NCI-H748 (cell line): ENCODE measurements around the gene EGR2.

Experiments used
- DNase-seq: peaks from one replicate; lab custom pipeline; 2025; ENCODE audit not compliant: unreplicated experiment; lab: John Stamatoyannopoulos, UW

EGR2 gene

DNA sequence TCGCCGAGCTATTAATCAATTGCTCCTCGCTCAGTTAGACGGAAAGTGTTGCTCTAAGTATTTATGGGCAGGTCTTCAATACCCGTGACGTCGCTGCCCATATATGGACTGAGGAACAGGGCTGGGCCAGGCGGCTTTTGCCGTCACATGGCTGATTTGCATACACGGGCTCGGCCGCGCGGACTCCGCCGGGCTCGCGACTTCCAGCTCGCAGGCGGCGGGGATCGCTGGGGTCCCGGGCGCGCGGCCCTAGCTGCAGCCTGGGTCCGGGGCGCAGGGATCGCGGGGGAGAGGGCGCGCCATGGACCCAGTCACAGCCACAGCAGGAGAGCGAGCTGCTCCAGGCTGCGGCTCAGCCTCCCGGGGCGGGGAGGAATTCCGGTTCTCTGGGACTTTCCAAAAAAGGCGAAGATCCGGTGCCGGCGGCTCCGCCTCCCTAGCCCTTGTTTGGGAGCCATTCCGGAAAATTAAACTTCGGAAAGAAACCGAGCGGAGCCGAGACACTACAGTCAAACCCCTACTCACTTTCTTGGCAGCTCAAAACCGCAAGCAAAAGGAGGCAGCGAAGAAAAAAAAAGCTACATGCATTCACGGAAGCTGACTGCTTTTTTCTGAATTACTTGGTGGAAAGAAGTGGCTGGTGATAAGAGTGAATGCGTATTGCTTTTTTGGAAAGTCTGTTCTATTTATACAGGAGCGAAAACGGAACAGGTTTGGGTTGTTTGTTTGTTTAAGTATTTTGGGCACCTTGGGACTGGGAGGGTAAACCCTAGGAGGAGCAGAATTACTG lies at the start of gene EGR2:
Gene EGR2, minus strand, starts transcription at position 36 of the 790 bp plus-strand sequence. CDS start 337 bp downstream, outside the sequence.
- DNase-seq = peak; percentile 92

DNA sequence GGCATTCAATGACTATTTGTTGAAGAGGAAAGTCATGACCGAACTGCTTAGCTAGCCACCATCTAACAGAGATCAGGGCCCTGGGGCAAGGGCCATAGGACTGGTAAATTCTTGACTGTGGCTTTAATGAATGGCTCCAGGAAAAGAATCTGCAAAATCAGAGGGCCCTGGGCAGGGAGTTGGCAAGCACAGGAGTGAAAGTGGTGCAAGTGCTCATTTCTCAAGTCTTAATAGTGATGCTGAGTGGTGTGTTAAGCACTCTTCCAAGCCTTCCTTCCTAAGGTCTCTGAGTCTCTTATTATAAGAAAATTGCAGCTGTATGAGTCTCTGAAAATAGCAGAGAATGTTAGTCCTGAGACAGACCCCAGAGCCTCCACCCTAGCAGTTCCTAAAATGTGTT lies 46.3 kb upstream of the EGR2 start:
- DNase-seq = no peak

DNA sequence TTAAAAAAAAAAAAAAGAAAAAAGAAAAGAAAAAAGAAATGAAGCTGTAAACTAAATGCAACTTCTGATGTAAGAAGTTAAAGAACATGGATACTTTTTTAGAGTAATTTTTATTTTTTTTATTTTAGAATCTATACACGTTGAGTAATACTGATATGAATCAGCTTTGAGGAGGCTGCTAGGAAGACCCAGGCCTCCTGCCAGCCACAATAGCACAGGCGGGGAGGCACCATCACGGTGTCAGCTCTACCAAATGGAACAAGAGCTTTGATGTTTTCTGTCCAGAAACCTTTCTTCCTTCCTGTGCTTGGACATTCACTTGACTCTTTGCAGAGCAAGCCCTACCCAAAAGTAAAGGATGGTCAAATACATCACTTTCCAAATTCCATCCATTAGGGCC lies 45.3 kb upstream of the EGR2 start:
- no peak for DNase-seq

DNA sequence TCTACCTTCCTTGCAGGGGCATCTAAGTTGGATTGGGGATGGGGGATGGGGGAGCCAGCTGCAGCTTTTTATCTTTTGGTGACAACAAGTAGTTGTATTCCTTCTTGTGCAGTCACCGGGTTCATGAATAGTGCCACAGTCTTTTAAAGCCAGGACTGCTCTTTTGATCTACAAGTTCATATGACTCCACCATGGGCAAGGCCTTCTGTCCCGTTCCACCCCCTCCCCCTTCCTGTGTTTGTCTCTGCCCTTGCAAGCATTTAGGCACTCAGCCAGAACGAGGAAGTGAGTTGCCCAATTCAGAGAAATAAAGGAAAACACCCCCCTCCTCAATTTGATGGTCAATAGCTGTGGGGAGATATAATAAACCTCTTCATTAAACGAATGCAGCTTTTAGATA lies 44.8 kb upstream of the EGR2 start:
- peak; percentile 27 for DNase-seq

DNA sequence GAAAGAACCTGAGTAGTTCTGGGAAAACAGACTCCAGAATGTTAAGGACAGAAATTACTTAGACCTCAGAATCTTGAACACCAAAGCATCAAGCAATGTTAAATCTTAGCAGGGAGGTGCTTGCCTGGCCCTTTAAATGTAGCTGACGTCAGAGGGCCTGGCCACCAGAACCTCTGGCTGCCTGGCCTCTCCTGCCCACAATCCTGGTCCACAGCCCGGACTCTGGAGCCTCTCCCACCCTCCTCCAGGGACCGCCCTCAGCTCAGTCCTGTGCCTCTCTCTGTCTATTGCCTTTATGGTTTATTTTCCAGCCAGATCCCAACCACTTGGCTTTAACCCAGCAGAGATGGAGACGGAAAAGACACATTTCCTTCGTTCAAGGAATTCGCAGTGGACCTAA lies 42.2 kb upstream of the EGR2 start:
- DNase-seq = no peak

DNA sequence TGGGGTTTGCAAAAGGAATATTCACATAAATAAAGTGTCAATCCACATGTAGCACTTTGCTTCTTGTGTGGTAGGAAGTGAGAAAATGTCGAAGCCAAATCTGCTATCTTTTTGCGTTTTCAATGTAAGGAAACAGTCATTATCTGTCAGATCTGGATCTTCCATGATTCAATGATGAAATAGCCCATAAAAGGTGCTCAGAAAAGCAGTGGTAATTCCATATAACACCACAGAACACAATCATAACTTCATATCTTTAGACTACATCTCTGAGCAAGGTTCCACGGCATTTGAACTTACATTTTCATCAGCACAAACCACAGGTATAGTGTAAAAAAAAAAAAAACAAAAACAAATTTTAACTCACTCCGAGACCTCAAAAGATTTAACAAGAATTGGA lies 39.9 kb upstream of the EGR2 start:
- no peak for DNase-seq

DNA sequence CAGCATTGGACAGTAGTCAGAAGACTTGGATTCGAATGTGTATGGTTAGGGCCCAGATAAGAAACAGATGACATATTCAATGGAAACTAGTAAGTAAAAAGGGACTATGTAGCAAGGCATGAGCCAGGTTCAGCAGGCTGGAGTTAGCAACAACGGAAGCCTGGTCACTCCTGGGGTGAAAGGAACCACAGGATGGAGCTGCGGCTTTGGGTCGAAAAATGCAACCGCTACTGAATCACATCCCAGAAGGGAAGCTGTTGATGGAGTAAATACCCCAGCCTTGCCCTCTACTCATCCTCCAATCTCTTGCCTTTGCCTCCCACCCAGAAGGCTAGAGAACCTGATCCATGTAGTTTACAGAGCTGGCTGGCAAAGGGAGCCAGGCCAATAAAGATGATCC lies 37.5 kb upstream of the EGR2 start:
- no peak for DNase-seq

DNA sequence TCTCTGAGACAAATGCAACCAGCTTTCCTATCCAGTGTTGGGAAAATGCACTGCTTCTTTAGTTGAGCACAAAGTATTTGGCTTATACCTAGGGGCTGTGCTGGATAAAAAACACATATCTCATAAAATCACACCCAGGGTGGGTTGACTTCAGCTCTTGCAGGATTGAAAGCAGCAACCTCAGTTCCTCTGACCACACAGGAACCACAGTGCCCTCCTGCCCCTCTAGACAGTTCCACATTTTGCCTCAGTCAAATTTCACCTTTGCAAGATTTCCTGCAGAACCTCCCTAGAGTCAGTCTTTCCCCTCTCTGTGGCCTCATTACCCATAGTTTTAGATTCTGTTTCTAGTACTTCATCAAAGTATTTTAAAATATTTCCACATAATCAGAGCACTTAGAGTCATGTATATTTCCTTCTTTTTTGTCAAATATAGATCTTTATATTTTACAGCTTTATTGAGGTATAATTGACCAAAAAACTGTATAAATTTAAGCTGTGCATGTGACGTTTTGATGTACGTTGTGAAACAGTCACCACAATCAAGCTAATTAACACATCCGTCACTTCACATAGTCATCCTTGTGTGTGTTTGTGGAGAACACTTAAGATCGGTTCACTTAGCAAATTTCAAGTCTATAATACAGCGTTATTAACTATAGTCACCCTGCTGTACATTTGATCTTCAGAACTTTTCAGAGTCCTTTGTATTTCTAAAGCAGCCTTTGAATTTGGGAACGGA lies 37.0 kb upstream of the EGR2 start:
- DNase-seq = no peak

DNA sequence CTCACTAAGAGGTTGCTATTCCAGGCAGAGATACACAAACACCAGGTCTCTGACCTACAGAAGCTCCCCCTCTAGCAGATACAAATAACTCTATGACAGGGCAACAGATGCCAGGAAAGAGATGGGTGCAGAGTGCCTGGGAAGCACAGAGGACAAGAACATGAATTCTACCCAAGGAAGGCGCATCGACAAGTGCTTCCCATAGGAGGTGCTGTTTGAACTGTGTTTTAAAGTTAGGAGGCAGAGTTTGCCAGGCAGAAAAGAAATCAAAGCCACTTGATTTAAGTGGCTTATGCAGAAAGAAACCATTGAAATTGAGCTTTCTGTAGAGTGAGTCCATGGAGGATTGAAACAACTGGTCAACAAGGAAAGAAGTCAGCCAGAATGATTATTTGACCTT lies 35.3 kb upstream of the EGR2 start:
- peak; percentile 9 for DNase-seq

DNA sequence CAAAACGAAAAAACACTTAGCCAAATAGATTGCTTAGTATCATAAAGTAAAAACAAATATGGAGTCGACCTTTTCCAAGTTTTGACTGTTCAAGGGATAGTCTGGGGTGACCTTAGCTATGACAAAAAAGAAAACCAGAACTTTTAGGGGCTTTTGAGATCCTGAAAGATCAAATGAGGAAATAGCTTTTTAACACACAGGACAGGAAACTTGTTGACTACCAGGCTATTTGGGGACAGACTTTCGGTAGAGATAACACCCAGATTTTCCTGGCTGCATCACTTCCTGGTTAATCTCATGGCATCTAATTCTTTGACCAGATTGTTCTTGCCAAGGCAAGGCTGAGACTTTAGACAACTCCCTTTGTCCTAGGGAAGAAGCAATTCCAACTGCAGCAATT lies 34.5 kb upstream of the EGR2 start:
- DNase-seq = no peak

DNA sequence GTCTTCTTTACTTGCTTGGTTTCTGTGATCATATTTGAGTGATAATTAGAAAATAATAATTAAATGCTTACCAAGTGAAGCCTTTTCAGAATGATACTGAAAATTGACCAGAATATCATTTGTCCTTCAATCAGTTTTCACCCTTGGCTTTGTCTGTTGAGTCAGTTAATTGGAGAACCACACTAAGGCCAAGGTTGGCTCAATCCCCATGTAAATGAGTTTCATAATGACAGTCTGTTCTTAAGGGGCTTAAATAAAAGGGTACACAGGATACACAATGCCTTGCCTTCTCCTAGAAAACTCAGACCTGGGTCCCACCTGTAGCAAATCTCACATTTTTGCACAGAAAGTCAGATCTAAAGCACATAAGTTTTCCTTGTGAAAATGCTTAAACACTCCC lies 31.3 kb upstream of the EGR2 start:
- DNase-seq = no peak

DNA sequence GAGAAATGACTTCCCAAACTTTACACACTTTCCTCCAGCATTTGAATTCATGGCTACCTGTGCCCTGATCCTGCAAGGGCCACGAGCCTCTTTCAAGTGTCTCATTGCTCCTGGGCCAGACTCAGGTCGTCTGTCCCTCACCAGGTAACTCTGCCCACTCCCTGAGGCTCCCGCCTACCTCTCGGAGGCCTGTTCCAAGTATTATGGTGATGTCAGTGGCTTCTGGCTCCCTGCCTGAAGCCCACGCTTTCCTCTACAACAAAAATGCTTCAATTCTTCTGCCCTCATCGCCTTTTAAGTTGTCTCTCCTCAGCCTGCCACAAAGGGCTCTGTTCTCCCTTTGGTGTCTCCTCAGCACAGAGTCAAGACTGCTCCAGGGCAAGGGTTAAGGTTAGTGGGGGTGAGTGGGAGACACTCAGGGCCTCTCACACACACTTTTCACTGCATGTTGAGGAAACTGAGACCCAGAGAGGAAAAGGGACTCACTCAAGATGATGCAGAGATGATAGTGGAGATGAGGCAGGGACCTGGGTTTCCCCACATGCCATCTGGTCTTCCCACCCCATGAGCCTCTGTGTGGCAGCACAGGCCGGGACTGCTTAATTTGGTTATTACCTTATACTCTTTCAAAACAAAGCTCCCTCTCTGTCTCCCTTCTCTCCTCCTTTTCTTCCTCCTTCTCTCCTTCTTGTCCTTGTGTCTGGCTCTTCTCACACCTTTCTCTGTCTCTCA lies 28.3 kb upstream of the EGR2 start:
- no peak for DNase-seq

DNA sequence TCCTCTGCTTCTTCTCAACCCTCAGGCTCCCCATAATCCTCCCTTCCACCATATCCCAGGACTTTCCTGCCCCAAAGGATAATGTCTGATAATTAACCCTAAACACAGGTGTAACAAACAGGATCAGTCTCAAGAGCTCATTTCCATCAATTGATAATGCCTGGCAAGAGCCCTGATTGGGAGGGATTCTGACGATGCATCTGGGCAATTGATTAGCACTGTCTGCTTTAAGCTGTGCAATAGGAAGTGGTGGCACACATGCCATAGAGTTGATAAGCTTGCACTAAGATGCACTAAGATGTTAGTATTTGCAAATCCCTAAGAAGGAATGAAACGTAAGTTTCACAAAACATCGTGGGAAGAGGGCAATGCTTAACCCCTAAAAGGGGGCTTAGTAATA lies 27.4 kb upstream of the EGR2 start:
- DNase-seq = peak; percentile 17

DNA sequence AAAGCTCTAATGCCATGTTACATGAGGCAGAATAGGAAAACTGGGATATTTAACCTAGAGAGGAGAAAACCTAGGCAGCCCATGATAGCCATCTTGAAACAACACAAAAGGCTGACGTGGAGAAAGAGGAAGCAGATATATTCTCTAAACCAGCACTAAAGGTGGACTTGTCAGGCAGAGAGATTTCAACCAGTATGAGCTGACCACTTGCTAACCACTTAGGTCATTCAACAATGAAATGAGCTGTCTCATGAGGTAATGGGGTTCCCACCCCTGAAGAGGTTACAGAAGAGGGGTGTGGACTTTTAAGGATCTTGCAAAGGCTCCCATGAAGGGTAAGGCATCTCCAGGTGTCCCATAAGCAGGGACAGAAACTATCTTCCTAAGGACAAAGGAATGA lies 26.8 kb upstream of the EGR2 start:
- no peak for DNase-seq

DNA sequence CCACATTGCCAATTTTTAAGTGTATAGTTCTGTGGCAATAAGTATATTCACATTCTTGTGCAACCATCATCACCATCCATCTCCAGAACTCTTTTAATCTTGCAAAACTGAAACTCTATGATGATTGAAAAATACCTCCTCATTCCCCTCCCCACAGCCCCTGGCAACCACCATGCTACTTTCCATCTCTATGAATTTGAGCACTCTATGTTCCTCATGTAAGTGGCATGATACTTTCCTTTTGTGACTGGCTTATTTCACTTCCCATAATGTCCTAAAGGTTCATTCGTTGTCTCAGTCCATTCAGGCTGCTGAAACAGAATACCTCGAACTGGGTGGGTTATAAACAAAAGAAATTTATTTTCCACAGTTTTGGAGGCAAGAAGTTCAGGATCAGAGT lies 23.4 kb upstream of the EGR2 start:
- no peak for DNase-seq

DNA sequence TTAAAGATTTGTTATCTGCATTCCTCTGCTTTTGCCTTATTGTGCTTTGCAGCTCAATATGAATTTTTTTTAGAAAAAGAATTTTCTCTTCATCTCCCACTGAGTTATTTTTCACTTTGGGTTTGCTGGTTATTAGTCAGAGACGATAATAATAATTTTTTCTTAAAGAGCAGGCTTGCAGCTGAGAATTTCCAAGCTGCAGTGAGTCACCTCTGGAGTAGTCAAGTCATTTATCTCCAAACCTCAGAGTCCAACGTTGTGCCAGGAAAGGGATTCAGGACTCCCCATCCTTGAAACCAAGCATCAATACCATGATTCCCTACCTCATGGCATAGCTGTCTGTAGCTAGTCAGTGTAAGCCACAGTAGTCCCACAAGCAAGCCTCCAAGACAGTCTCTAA lies 15.2 kb upstream of the EGR2 start:
- DNase-seq = no peak

DNA sequence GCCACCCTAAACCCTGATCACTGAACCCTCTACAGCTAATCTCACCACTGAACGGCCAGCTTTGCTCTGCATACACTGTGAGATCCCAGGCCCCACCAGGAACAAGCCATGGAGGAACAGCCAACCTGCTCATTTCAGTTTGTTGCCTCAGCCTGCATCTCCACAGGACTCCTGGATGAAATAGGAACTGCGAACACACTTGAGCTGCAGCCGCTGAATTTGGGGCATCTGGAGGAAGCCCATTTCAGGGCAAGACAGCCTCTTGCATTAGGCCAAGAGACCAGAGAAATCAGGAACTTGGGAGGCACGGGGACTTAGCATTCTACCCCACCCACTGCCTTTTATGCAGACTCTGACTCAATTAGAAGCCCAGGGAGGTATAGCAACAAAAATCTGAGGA lies 14.5 kb upstream of the EGR2 start:
- no peak for DNase-seq

DNA sequence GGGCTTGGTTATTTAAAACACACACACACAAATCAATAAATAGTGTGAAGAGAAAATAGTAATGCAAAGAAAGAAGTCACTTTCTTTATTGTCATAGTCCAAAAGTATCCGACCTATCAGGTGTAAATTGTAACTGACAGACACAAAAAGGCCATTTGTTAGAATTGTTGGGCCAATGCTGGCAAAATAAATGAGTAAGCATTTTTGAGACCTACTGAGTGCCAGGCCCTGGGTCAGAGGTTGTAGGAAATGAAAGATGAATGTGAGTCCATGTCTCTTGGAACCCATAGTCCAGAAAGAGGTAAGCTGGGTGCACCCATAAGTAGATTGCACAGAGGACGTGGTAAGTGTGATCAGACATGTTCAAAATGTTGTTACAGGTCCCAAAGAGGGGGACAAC lies 13.5 kb upstream of the EGR2 start:
- no peak for DNase-seq

DNA sequence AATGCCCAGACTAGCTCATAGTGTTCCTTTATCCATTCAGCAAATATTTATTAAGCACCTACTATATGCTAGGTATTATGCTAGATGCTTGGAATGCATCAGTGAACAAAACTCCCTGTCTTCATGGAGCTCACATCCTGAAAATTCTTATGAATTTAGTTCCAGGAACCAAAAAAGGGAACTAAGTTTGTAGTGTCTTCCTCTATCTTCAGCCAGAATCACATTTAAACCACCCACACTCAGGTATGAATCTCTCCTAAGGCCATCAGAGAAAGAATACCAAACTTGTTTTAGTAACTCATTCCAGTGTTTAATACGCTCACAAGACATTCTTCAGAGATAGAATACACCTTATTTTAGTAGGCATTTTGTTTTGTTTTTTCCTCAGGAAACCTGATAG lies 10.1 kb upstream of the EGR2 start:
- no peak for DNase-seq

DNA sequence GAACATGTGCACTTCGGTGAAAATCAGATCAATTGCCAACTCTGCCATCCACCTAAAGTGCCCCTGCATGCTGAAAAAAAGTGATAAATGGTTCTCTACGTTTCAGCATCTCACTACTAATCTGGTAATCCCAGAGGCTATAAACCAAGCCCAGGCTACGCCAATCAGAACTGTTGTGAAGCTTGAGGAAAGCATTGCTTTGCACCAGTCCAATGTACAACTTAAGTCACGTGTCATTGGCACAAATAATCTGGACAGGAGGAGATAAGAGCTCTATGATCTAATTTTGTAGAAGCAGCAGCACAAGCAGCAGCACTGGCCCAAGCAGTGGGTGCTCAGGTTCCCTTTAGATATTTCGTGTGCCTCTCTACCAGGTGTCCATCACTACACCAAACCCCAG lies 4.4 kb upstream of the EGR2 start:
- DNase-seq = no peak

DNA sequence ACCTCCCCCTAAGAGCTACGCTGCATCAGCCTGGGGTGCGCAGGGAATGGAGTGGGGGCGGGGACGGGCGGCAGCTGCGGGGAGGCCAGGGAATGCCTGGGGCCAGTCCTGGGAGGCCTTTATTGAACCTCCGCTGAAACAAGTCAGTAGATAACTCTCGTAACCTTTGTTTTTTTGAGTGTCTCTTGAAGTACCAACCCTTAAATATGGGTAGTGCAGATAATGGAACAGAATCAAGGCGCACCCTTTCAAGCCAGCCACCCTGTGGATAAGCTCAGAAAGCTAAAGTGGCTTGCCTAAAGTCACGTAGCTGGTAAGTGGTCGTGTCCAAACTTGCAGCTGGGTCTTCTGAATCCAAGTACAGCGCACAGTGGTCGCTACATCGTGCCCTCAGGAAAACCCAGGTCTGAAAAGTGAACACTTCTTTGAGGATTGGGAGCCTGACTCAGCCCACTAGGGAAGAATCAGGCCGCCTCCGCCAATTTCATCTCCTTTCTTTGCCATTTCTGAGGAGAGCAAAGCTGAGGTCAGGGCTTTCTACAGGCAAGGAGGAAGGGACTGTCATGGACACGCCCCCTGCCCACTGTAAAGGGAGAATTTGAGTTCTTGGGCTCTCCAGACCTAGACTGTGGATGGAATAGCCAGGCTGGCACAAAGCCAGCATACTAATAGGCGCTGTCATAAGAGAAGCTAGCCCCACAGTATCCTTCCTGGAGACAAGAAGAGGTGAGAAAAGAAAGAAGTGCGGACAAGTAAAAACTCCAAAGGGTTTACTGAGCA lies 3.2 kb upstream of the EGR2 start:
- peak; percentile 56 for DNase-seq
